ENCODE data around the gene TMEM108. TPM values are rescaled to one million over a fixed set of nuclear protein-coding genes. Genes with fewer than 3 reads are reported as not detected.
A peak's percentile ranks its signal among the peaks of the same experiment; 100 is the strongest.

Gene TMEM108
- total and polyA plus RNA-seq, 10 of the 15 experiments (the other 5 are each of a cell fraction or from before 2014, with no cell fraction given) = 0.02 to 0.58 (median 0.12) TPM; not detected in 5

GRCh38 chr3:133138017-133138416 lies 99.8 kb downstream of the TMEM108 start (continued):
- TF ChIP-seq ZNF217 (IDR thresholded peaks at IDR 0.05) = 0 out of 2 replicates have a peak, but pooled peaks have one; percentile 43
- peak; percentile 97 for TF ChIP-seq SPI1 (IDR thresholded peaks at IDR 0.05; ENCODE audit: borderline replicate concordance, insufficient read depth, low read depth, low read length)
- TF ChIP-seq ZBED1 (IDR thresholded peaks at IDR 0.05; ENCODE audit: borderline replicate concordance) = no peak
- no peak for TF ChIP-seq SUZ12 (IDR thresholded peaks at IDR 0.05; ENCODE audit: unreplicated experiment)
- TF ChIP-seq, protein P1, sequence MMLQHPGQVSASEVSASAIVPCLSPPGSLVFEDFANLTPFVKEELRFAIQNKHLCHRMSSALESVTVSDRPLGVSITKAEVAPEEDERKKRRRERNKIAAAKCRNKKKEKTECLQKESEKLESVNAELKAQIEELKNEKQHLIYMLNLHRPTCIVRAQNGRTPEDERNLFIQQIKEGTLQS (IDR thresholded peaks at IDR 0.05; ENCODE audit: borderline replicate concordance, extremely low read depth, low read depth, low read length) = no peak
- TF ChIP-seq POLR2A (IDR thresholded peaks at IDR 0.05; ENCODE audit: low read depth, low read length) = no peak
- no peak for TF ChIP-seq RFX5 (IDR thresholded peaks at IDR 0.05; ENCODE audit: low read depth, low read length)
- TF ChIP-seq NBN (IDR thresholded peaks at IDR 0.05) = 0 out of 2 replicates have a peak, but pooled peaks have one; percentile 32
- no peak for TF ChIP-seq SMAD1 (IDR thresholded peaks at IDR 0.05; ENCODE audit: low read depth, partially characterized antibody)
- TF ChIP-seq HDGF (IDR thresholded peaks at IDR 0.05) = no peak
- TF ChIP-seq YBX1 (IDR thresholded peaks at IDR 0.05) = no peak
- peak; percentile 95 for TF ChIP-seq IKZF1 (conservative IDR thresholded peaks at IDR 0.05)
- peak; percentile 31; the same call in 1 of the 2 replicates for TF ChIP-seq NR2F1 (conservative IDR thresholded peaks at IDR 0.05)
- TF ChIP-seq SREBF1 (IDR thresholded peaks at IDR 0.05; ENCODE audit: low read length) = no peak
- TF ChIP-seq STAT1 (conservative IDR thresholded peaks at IDR 0.05) = no peak
- 0 out of 2 replicates have a peak, but pooled peaks have one; percentile 32 for TF ChIP-seq BMI1 (IDR thresholded peaks at IDR 0.05; ENCODE audit: borderline replicate concordance)
- no peak for TF ChIP-seq CBX3 (IDR thresholded peaks at IDR 0.05; ENCODE audit: borderline replicate concordance, low read depth)
- TF ChIP-seq LARP7 (IDR thresholded peaks at IDR 0.05) = no peak
- TF ChIP-seq SUPT20H (IDR thresholded peaks at IDR 0.05; ENCODE audit: borderline replicate concordance, control insufficient read depth, low read depth, low read length) = no peak
- TF ChIP-seq CTCF (IDR thresholded peaks at IDR 0.05 in 2 of 3, conservative IDR thresholded peaks at IDR 0.05 in 1 of 3; ENCODE audit: control insufficient read depth in 2 of 3, extremely low read depth in 1 of 3, insufficient read depth in 1 of 3, low read depth in 3 of 3, low read length in 3 of 3) = no peak
- no peak for TF ChIP-seq NFYB (IDR thresholded peaks at IDR 0.05; ENCODE audit: insufficient read depth, low read depth, low read length)
- TF ChIP-seq RUNX3 (IDR thresholded peaks at IDR 0.05; ENCODE audit: low read length) = peak; percentile 88
- TF ChIP-seq RBBP5 (conservative IDR thresholded peaks at IDR 0.05) = no peak
- TF ChIP-seq TCF7 (IDR thresholded peaks at IDR 0.05; ENCODE audit: borderline replicate concordance) = no peak
- no peak for TF ChIP-seq POU2F2 (IDR thresholded peaks at IDR 0.05; ENCODE audit: borderline replicate concordance, low read depth, low read length)
- TF ChIP-seq FOXK2 (IDR thresholded peaks at IDR 0.05) = no peak
- no peak for TF ChIP-seq ETV6 (conservative IDR thresholded peaks at IDR 0.05 in 1 of 2, IDR thresholded peaks at IDR 0.05 in 1 of 2; ENCODE audit: borderline replicate concordance in 1 of 2, low read depth in 1 of 2)
- TF ChIP-seq, protein P2, sequence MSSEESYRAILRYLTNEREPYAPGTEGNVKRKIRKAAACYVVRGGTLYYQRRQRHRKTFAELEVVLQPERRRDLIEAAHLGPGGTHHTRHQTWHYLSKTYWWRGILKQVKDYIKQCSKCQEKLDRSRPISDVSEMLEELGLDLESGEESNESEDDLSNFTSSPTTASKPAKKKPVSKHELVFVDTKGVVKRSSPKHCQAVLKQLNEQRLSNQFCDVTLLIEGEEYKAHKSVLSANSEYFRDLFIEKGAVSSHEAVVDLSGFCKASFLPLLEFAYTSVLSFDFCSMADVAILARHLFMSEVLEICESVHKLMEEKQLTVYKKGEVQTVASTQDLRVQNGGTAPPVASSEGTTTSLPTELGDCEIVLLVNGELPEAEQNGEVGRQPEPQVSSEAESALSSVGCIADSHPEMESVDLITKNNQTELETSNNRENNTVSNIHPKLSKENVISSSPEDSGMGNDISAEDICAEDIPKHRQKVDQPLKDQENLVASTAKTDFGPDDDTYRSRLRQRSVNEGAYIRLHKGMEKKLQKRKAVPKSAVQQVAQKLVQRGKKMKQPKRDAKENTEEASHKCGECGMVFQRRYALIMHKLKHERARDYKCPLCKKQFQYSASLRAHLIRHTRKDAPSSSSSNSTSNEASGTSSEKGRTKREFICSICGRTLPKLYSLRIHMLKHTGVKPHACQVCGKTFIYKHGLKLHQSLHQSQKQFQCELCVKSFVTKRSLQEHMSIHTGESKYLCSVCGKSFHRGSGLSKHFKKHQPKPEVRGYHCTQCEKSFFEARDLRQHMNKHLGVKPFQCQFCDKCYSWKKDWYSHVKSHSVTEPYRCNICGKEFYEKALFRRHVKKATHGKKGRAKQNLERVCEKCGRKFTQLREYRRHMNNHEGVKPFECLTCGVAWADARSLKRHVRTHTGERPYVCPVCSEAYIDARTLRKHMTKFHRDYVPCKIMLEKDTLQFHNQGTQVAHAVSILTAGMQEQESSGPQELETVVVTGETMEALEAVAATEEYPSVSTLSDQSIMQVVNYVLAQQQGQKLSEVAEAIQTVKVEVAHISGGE (CRISPR knock-in tag; IDR thresholded peaks at IDR 0.05) = no peak
- TF ChIP-seq HCFC1 (IDR thresholded peaks at IDR 0.05; ENCODE audit: low read length) = no peak
- TF ChIP-seq MTA3 (IDR thresholded peaks at IDR 0.05; ENCODE audit: borderline replicate concordance, low read length) = no peak
- no peak for TF ChIP-seq ESRRA (IDR thresholded peaks at IDR 0.05; ENCODE audit: low read length)

All from GM12878 (cell line).